Thoracic aorta (tissue), 2 donors: ENCODE measurements around the gene TMEM37. TPM values are rescaled to one million over a fixed set of nuclear protein-coding genes. Genes with fewer than 3 reads are reported as not detected.

Source experiments
- ATAC-seq: fragments of 150-250 bp; one replicate; pipeline ENCODE4 v1.8.0; 2017; ENCODE audit warnings: low read depth; ENCODE audit not compliant: insufficient number of reproducible peaks, low FRiP score
- DNase-seq: peaks from one replicate; pipeline ENCODE4 v3.0.0-alpha.2; 2020; ENCODE audit warnings: low spot score
- H3K27ac ChIP-seq, 2 donors: fragments of 200-600 bp; sonication (generic); 1 replicate in 1 of 2; 2 replicates in 1 of 2; pipeline ENCODE4 v1.5.1; 2016; ENCODE audit warnings: mild to moderate bottlenecking in 2 of 2, moderate library complexity in 2 of 2
- H3K27me3 ChIP-seq: fragments of 200-600 bp; sonication (generic); replicated peaks from 2 replicates; pipeline ENCODE4 v1.6.0; 2016; ENCODE audit warnings: mild to moderate bottlenecking; ENCODE audit not compliant: insufficient read depth
- H3K36me3 ChIP-seq: fragments of 200-600 bp; sonication (generic); one replicate; pipeline ENCODE4 v1.5.1; 2016
- H3K4me1 ChIP-seq, 2 donors: fragments of 200-600 bp; sonication (generic); 1 replicate in 1 of 2; 2 replicates in 1 of 2; pipeline versions ENCODE4 v1.5.1 to v1.6.0; 2016; ENCODE audit warnings: low read depth in 2 of 2, mild to moderate bottlenecking in 1 of 2; ENCODE audit not compliant: control insufficient read depth in 1 of 2
- H3K4me3 ChIP-seq: fragments of 200-600 bp; sonication (generic); 2 replicates; pipeline ENCODE4 v1.5.1; 2016; ENCODE audit warnings: mild to moderate bottlenecking
- H3K9me3 ChIP-seq: fragments of 200-600 bp; sonication (generic); 2 replicates; pipeline ENCODE4 v1.5.1; 2016
- total RNA-seq, 2 donors: library from RNA; depleted of rRNA; stranded (reverse); fragments of >200 nt; gene quantifications; one replicate each; pipeline versions ENCODE4 v1.1.0 to v1.2.3, GENCODE V29; 2016
- TF ChIP-seq, protein P1 (sequence below): fragments of 200-600 bp; sonication (generic); IDR thresholded peaks from one replicate; pipeline ENCODE4 v1.5.1; 2019; ENCODE audit warnings: antibody characterized with exemption

Gene TMEM37
- total RNA-seq, 2 donors from 2014 or later, result 4.9 to 12.3 TPM

- ATAC-seq (no peak), DNase-seq (no peak)
- no peak overlapping the region for H3K4me3 ChIP-seq
- no peaks in the 10 kb centered on the region for H3K4me1 ChIP-seq
- no peak overlapping the region for H3K27ac ChIP-seq
- H3K27me3 ChIP-seq, result no peaks in the 10 kb centered on the region
- no peaks in the 10 kb centered on the region for H3K9me3 ChIP-seq
- TF ChIP-seq, protein P1, sequence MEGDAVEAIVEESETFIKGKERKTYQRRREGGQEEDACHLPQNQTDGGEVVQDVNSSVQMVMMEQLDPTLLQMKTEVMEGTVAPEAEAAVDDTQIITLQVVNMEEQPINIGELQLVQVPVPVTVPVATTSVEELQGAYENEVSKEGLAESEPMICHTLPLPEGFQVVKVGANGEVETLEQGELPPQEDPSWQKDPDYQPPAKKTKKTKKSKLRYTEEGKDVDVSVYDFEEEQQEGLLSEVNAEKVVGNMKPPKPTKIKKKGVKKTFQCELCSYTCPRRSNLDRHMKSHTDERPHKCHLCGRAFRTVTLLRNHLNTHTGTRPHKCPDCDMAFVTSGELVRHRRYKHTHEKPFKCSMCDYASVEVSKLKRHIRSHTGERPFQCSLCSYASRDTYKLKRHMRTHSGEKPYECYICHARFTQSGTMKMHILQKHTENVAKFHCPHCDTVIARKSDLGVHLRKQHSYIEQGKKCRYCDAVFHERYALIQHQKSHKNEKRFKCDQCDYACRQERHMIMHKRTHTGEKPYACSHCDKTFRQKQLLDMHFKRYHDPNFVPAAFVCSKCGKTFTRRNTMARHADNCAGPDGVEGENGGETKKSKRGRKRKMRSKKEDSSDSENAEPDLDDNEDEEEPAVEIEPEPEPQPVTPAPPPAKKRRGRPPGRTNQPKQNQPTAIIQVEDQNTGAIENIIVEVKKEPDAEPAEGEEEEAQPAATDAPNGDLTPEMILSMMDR, result no peak
- no peaks in the 10 kb centered on the region for H3K36me3 ChIP-seq
These were observed 22.4 kb downstream of the TMEM37 start for GRCh38 chr2:119453972-119454593.

- H3K27ac ChIP-seq, result no peak overlapping the region
- H3K4me3 ChIP-seq, result no peak overlapping the region
- H3K4me1 ChIP-seq, result no peaks in the 10 kb centered on the region
- TF ChIP-seq, protein P1, result no peak
- H3K27me3 ChIP-seq, result no peaks in the 10 kb centered on the region
- no peak for ATAC-seq
- no peaks in the 10 kb centered on the region for H3K9me3 ChIP-seq
- no peaks in the 10 kb centered on the region for H3K36me3 ChIP-seq
- no peak for DNase-seq
These were observed 23.5 kb downstream of the TMEM37 start for GRCh38 chr2:119455066-119455718.

DNA sequence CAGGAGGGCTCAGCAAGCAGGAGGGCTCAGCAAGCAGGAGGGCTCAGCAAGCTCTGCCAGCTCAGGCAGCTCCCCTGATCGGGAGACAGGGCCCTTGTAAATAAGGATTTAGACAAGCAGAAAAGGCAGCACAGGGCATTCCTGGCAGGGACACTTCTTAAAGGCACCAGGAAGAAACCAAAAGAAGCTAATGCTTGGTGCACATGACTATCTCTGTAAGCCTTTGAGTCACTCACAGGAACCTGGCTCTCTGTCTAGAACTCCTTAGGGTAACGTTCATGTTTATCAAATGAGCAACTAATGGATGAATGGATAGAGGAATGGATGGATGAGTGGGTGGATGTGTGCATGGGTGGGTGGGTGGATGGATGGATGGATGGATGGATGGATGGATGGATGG lies 28.4 kb downstream of the TMEM37 start:
- TF ChIP-seq, protein P1, result no peak
- Histone ChIP-seq H3K4me3 (no peak overlapping the region), H3K27me3 (no peaks in the 10 kb centered on the region), H3K27ac (no peak overlapping the region), H3K36me3 (no peaks in the 10 kb centered on the region), H3K9me3 (no peaks in the 10 kb centered on the region), H3K4me1 (no peaks in the 10 kb centered on the region)
- no peak for ATAC-seq
- no peak for DNase-seq

GRCh38 chr2:119461811-119462210 lies 30.2 kb downstream of the TMEM37 start:
- Histone ChIP-seq H3K36me3 (no peaks in the 10 kb centered on the region), H3K4me1 (no peaks in the 10 kb centered on the region), H3K4me3 (no peak overlapping the region), H3K27ac (no peak overlapping the region), H3K27me3 (no peaks in the 10 kb centered on the region), H3K9me3 (no peaks in the 10 kb centered on the region)
- ATAC-seq (no peak), DNase-seq (no peak)
- TF ChIP-seq, protein P1, result no peak

GRCh38 chr2:119462574-119462973 lies 30.9 kb downstream of the TMEM37 start:
- Histone ChIP-seq H3K27ac (no peak overlapping the region), H3K27me3 (no peaks in the 10 kb centered on the region), H3K9me3 (no peaks in the 10 kb centered on the region), H3K36me3 (no peaks in the 10 kb centered on the region), H3K4me3 (no peak overlapping the region), H3K4me1 (peaks cover 0 to 3% of the 10 kb centered on the region in 2 donors)
- no peak for ATAC-seq
- DNase-seq, result no peak
- TF ChIP-seq, protein P1, result no peak
